ENCODE results near the gene TP73. TPM values are rescaled to one million over a fixed set of nuclear protein-coding genes. Genes with fewer than 3 reads are reported as not detected.
"Not testable (repeated sequence)": the region's sequence is repeated elsewhere in the genome, so short reads cannot be mapped to it uniquely, and the experiment has no call there.

Gene TP73
- total and polyA plus RNA-seq, 2 donors (not counting 1 experiment from before 2014, with no cell fraction given), result 1.2 to 2.4 TPM

DNA sequence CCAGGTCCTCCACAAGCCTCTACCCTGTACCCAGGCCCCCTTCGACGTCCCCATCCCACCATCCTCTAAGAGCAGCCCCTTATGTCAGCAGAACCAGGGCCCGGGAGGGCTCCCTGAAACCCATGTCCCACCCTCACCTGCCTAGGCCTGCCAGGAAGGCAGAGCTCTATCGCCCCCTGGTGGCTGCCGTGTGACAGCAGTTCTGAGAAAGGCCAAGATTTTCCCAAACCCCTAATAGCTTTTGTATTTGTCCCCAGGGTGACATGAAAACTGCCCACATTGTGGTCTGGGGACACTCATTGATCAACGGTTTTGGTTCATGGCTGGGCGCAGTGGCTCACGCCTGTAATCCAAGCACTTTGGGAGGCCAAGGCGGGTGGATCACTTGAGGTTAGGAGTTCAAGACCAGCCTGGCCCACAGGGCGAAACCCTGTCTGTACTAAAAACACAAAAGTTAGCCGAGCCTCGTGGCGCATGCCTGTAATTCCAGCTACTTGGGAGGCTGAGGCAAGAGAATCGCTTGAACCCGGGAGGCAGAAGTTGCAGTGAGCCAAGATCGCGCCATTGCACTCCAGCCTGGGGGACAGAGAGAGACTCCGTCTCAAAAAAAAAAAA, 72.2 kb downstream of the TP73 start:
- not testable (repeated sequence) for H3K27ac Mint-ChIP-seq

More for the DNA sequence above, 72.2 kb downstream of the TP73 start:
- H3K27me3 ChIP-seq (replicated peaks in 1 of 4; ENCODE audit: control extremely low read depth in 1 of 4, control insufficient read depth in 3 of 4, insufficient read depth in 4 of 4, low read length in 3 of 4); H3K4me1 Mint-ChIP-seq; H3K9me3 ChIP-seq (ENCODE audit: control extremely low read depth in 1 of 3, control insufficient read depth in 2 of 3, insufficient read depth in 1 of 3, low read length in 2 of 3); POLR2A ChIA-PET; H3K4me2 ChIP-seq (replicated peaks; ENCODE audit: low read depth, low read length, poor library complexity, severe bottlenecking); H3K4me3 ChIP-seq (ENCODE audit: control extremely low read depth in 1 of 5, extremely low read depth in 1 of 5, insufficient read depth in 1 of 5, low read depth in 2 of 5, low read length in 4 of 5); H3K9ac ChIP-seq (ENCODE audit: low read length); H3K4me3 Mint-ChIP-seq; H2AFZ ChIP-seq (ENCODE audit: insufficient read depth, low read depth, low read length, poor library complexity, severe bottlenecking); H3K79me2 ChIP-seq (ENCODE audit: control insufficient read depth, insufficient read depth, low read length); H3K27ac ChIP-seq (ENCODE audit: low read length in 2 of 2); H3K4me1 ChIP-seq (ENCODE audit: control insufficient read depth in 2 of 2, insufficient read depth in 2 of 2, low read length in 2 of 2); H3K27me3 Mint-ChIP-seq; H3K36me3 ChIP-seq (replicated peaks in 1 of 2; ENCODE audit: control extremely low read depth in 1 of 2, control insufficient read depth in 1 of 2, extremely low read depth in 1 of 2, insufficient read depth in 2 of 2, low read length in 1 of 2); H4K20me1 ChIP-seq (ENCODE audit: control insufficient read depth, insufficient read depth, low read length, poor library complexity, severe bottlenecking); H3K9me3 Mint-ChIP-seq (ENCODE audit: insufficient read depth): not testable (repeated sequence)
- TF ChIP-seq CTCF (IDR thresholded peaks at IDR 0.05), result peak; percentile 96
- CTCF ChIA-PET, result interaction anchor here (0.6 to 2.0 kb wide), 29 partner anchors 9 to 400 kb away, joined by 3 to 35 read pairs (median 5); no protein-coding TSS in a partner anchor
- WGBS (ENCODE audit: insufficient coverage), result 42% methylated on average over 18 of the region's 18 CpGs
- peak; percentile 83 for DNase-seq
- peak; percentile 86 for ATAC-seq (ENCODE audit: low read depth)
- intact Hi-C loops (cut with micrococcal nuclease), result loop anchor here (1.0 to 2.0 kb wide), 4 partner anchors 30 to 271 kb away; no protein-coding TSS in a partner anchor

Data from B cell (primary cell).